Measurements from ENCODE around the gene IQSEC1.

IQSEC1 gene

DNA sequence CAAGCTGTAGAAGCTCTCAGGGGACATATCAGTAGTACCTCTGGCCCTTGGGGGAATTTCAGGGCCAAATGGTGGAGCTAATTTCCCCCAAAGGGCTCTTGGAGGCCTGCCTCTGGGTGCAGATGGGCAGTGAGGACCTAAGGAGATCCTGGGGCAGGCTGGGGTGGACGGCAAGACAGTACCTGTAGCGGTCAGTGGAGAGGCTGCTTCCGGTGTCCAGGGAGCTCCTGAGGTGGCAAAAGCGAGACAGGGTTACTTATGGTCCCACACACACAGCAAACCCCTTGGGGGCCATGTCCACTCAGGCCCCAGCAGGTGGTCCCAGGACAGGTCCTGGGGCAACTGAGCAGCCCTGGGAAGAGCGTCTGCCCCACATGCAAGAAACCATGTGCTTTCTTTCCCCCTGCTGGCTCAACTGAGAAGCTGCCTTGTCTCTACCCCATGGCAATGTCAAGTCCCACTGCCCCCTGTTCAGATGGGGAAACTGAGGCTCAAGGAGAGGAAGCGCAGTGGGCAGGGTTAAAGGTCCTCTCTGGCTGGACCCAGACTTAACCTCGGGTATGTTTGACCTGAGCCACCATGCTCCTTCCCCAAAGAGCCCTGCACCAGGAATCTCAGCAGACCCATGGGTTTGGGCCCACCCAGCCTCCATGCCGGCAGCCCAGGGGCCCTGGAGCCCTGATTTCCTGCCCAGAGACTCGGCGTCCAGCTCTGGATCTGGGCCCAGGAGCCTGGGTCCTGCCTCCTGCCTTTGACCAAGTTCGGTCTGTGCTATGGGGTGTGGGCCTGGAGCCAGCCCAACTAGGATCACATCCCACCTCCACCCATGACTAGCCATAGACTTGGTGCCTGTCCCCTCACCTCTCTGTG is 25.7 kb downstream of the IQSEC1 start:
- no peak for DNase-seq (ENCODE audit: low spot score)

DNA sequence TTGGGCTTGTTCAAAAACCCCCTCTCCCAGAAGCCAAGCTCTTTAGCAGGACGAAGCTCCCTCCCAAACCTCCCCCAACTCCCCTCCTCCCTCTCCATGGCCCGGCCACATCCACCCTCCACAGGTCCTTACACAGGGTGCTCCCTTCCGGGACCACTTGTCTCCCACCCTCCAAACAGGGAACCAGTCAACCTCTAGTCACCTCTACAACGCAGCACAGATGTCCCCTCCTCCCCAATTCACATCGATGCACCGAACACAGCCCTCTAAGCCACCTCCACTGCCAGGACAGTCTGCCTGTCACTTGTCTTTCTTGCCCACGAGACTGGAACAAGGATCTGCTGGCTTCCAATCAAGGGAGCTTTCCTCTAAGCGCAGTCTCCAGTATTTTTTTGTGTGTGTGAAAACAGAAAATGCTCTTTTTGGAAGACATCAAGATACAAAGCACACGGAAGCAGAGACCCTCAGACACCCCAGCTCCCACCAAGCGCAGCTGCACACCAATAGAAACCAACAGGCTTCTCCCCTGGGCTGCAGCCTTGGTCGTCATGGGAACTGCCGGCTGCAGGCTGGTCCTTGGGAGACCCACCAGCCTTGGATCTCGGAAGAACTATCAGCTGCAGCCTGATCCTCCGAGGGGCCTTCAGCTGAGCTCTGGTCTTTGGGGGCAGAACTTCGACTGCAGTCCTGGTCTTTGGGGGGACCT is 26.5 kb downstream of the IQSEC1 start:
- no peak for DNase-seq (ENCODE audit: low spot score)

DNA sequence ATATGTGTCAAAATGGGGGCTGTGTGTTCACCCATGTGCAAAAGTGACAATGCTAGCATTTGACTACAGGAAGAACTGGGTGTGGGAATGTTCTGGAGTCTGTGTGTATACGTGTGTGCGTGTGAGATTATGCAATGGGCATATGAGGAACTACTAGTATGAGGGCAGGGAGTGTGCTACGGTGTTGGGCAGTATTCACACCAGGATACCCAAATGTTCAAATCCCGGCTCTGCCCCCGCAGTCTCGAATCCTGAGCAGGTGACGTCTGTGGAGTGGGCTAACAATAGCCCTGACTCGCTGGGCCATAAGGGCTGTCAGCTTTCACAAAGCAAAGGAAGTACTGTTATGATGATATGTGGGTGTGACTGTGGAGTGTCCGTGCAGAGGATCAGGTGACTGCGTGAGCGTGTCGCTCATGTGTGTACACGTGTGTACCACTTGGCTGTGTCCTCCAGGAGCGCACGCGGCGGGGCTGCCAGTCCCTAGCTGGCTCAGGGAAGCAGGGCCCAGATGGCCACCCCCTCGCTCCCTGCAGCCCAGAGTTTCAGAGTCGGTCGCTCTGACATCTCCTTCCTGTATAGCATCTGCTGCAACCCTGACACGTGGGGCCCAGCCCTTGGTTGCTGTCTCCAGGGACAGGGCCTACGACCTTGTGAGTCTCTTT is 27.2 kb downstream of the IQSEC1 start:
- no peak for DNase-seq (ENCODE audit: low spot score)

DNA sequence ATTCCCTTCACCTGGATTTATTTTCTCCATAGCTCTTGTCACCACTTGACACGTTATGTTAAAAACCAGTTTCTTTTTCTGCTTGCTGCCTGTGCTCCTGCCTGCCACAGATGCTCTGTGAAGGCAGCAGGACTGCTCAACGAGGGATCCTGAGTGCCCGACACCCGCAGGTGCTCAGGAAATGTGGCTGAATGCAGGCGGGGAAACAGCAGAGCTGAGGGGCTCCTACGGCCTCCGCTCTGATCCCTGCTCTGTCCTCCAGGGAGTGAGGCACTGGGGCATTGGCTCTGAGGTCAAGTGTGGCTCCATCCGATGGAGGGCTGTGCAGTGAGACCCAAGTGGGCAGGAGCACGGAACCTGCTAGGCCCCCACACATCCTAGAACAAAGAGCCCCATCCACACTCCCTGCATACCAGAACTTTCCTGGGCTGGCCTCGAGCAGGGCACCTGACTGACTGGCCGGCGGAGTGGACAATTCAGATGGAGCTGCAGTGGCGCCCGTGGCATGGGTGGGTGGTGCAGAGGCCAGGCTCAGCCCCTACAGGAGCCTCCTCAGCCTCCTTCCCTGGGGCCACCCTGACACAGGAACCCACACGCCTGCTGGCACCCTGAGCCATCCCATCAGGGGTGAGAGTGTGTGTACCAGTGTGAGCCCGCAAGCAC is 27.9 kb downstream of the IQSEC1 start:
- DNase-seq (ENCODE audit: low spot score): no peak

DNA sequence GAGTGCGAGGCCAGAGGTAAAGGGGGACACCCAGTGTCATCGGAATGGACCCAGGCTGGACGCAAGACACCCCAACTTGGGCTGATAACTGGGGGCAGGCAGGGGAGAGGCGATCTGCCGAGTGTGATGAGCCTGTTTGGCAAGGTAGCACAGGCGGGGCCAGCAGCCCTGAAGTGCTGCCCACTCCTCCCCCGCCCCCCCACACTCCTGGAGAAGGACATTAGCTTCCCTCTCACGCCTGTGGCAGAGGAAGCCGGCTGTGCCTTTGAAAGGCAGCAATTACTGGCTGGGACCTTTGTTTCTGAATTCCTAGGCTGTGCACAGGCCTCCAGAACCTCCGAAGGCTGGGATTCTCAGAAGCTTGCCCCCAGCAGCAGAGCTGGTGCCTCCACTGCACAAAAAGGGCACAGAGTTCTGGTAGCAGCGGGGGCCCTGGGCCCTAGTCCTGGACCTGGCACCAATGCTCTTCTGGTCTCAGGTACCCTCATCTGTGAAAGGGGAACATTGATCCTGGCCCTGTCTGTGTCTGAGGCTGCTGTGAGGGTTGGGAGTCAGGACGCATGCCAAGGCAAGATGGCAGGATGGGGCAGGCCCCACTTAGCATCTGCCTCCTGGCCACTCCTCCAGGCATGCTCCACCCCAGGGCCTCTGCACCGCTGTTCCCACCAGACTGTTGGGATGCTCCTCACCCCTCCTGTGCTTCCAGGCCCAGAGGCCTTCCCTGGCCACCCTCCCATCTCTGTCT is 28.6 kb downstream of the IQSEC1 start:
- no peak for DNase-seq (ENCODE audit: low spot score)

DNA sequence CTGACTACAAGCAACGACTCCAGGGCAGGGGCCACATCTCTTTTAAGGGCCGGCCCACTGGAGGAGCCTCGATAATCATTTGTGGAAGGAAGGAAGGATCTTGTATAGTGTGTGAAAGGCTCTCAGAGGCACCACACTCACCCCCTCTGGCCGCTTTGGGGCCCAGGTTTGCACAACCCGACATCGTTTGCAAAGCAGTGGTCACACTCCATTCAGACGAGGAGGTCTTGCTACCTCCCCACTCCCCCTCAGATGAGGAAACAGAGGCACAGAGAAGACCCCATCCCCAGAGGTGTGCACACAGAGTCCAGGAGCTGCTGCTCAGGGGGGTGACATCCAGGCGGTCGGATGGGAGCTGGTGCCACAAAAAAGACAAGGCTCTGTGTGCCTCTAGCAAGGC is 29.6 kb downstream of the IQSEC1 start:
- DNase-seq (ENCODE audit: low spot score): no peak

DNA sequence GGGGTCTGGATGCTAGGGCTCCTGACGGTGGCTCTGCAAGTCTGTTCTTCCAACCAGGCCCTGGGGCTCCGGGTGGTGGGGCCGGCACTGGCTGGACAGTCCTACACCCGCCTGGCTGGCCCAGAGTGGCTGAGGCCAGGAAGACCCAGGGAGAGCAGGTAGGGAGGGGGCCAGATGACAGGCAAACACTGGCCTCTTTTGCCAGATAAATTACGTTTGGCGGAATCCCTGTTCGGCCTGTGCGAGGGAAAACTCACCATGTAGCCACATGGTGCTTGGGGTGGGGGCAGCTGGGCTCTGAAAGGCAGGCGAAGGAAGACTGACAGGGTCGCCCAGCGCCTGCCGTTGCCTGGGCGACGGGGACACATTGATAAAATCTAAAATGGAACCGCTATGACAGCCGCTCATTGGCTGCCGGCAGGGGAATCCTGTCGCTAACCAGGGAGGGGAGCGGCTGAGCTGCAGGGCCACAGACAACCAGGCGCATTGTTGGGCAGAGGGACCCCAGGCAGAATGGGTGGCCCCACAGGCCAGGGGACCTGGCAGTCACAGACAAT is 30.4 kb downstream of the IQSEC1 start:
- no peak for DNase-seq (ENCODE audit: low spot score)

DNA sequence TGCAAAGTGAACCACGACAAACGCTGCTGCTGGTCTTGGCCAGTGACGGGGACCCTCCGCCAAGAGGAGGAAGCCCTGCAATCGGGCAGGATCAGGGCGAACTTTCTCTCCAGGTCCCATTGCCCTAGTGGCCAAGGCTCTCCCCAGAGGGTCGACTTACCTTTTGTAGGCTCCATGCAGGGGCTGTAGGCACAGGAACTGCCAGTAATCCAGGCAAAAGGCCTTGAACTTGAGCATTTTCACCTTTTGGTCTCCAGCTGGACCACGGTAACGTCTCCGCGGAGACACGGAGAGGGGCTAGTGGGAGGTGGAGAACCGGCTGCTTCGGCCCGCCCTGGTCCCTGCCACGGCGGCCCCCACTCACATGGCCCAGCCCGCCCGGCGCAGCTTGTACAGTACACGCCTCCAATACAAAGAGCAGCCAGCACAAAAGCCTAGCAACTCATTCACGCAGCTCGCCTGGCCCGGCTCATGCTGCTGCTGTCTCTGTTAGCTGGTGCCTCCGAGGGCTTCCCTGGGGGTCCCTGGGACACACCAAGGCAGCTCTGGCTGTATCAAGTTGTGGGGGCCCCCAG is 31.0 kb downstream of the IQSEC1 start:
- DNase-seq (ENCODE audit: low spot score): no peak

DNA sequence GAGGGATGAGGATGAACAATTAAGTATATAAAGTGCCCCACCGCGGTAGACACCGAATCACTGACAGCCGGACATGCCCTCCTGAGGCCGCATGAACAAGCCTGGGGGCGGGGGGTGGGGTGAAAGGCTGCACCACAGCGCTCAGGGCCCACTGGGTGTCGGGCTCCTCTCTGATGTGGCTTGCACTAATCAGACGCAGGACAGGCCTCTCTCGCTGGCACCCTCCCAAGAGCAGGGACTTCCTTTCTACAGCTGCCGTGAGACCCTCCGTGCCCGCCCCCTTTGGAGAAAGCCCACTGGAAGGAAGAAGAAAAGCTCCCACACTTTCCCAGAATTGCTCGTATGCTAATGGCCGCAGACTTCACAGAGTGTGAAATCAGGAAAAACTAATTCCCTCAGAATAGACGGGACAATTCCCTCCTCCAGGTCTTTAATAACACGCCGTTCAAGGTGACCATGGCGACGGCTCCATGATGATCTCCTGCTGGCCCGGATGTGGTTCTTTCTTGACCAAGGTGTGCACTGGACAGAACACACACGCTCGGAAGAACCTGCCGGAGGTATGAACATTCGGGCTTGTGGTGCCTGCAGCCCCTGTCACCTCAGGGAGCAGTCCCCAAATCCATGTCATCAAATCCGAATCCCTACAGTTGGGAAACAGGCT is 32.0 kb downstream of the IQSEC1 start:
- DNase-seq (ENCODE audit: low spot score): no peak

DNA sequence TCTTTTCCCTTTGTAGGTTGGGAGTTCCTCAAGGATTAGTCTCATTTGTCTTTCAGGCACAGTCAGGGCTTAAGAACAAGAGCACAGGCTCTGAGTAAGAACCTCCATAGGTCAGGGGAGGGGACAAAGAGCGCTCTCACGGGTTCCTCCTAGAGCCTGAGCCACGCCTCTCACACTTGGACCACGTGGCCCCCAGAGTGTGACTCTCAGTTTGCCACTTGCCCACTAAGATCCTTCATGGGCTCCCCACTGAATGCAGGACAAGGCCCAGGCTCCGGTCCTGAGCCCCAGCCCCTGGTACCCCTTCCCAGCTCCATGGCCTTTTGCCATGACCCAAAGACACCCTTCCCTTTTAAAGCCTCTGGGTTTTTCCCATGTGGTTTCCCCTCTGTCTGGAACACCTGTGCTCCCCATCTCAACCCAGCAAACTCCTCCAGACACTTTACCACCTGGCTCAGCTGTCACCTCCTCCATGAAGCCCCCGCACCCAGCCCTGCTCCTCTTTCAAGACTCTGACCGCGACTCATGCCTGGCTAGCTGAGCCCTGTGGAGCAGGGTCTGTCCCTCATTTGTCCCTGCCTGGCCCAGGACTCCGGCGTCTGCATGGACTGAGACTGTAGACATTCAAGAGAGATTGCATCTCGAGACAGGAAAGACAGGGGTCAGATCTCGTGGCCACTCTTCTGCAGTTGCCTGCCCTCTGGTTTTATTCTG is 32.7 kb downstream of the IQSEC1 start:
- DNase-seq (ENCODE audit: low spot score): no peak

DNA sequence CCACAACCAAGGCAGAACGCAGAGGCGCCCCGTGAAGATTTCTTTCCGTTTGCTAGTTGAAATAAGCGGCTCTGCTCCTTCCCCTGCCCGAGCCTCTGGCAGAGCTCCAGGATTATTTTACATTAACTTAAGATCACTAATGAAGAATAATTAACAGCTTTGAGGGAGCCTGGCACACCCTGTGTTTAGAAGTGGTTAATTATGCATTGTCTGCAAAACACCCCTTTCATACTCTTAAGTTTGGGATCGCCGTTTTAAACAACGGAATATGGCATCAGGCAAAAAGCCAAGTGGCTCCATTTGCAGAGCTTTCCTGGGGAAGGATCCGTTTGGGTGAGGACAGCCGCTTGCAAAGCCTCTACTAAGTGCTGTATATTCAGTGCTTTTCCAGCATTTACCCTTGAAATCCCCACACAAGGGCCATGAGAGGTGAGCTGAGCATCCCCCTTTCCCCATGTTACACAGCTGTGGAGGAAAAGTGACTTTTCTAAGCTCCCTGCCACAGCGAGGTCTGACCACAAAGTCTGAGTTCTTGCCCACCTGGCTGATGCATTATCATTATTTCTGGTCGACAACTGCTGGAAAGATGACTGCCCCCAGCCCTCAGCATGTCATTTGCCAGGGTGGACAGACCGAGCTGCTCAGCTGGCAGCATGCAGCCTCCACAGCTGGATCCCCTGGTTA is 33.9 kb downstream of the IQSEC1 start:
- DNase-seq (ENCODE audit: low spot score): no peak

DNA sequence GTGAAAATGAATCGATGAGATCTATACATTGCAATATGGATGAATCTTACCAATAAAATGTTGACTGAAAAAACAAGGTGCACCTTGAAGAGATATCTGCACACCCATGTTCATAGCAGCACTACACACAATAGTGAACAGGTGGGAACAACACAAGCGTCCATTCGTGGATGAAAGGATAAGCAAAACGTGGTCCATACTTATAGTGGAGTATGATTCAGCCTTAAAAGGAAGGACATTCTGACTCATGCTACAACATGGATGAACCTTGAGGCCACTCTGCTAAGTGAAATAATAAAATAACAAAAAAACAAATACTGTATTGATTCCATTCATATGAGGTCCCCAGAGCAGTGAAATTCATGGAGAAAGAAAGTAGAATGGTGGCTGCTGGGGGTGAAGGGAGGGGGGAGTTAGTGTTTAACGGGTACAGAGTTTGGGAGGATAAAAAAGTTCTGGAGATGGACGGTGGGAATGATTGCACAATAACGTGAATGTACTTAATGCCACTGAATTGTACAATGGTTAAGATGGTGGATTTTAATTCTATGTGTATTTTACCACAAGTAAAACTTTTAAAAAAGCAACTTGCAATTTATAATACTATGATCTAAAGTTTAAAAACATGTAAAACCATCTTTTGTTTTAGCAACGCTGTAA is 35.6 kb downstream of the IQSEC1 start:
- no peak for DNase-seq (ENCODE audit: low spot score)

DNA sequence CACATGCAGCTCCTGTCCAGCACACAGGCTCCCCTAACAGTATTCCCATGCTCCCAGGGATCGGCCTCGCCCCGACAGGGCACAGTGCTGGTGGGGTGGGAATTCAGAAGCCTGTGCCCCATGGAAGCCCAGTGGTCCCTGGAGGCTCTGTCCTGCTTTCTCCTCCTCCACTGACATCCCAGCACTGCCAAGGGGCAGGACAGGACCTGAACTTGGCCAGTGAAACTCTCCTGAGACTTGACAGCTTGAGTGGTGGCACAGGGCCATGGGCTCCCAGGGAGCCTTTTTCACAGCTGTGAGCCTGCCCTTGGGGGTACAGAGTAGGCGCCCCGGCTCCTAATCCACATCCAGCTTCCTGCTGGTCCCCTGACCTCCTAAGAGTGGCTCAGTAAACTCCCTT is 38.4 kb downstream of the IQSEC1 start:
- no peak for DNase-seq (ENCODE audit: low spot score)

DNA sequence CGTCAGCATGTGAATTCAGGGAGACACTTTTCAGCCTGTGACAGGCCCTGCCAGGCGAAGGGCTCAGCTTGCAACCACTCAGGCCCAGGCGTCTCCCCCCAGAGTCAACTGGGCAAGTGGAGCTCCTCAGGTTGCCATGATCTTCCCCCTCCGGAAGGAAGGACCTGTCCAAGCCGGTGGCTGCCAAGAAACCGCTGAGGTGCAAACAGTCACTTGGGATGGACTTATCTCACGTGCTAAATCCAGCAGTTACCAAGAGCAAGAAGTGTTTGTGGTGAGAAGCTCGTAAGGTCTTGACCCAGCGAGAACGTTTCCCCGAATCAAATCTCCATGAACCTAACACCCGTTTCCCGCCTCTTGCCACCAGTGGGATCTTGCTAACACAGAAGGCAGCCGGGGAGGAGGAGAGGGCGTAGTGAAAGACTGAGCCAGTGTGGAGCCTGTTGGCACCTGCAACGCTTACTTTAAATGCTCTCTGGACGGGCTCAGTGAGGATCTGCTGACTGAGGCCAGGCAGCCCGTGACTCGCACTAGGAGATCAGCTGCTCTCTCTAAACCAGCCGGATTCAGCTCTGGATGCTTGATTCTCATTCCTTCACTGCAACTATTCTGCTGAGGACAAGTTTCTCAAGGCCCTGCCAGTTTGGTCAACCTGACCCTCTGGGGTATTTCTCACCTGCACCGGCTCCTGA is 39.0 kb downstream of the IQSEC1 start:
- DNase-seq (ENCODE audit: low spot score): no peak

DNA sequence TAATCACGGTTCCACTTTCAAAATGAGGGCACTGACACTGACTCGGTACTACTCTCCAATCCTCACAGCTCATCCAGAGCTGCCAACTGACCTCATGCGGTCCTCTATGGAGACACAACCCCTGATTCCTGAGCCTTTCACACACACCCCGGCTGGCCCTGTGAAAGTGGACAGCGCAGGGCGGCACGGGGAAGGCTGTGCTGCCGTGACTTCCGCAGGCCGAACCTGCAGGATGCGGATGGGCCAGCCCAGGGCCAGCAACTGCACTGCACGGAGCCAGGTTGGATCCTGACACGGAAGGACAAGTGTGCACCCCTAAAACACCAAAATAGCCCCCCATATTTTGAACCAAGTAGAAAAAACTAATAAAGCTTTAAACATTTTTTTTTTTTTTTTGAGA is 41.0 kb downstream of the IQSEC1 start:
- no peak for DNase-seq (ENCODE audit: low spot score)

DNA sequence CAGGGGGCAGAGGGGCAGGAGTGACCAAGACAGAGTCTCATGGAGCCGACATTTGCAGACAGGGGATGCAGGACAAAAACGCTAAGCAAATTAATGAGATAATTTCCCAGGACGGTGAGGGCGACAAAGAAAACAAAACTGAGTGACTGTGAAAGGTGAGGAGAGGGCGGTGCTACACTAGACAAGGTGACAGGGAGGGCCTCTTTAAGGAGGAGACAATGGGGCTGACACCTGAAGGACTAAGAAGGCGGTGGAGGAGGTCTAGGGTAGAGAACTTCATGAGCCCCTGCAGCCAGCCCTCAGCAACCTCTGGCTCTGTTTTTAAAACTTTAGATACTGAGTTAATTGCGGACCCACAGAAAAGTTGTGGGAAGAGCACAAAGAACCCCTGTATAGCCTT is 41.6 kb downstream of the IQSEC1 start:
- DNase-seq (ENCODE audit: low spot score): no peak

DNA sequence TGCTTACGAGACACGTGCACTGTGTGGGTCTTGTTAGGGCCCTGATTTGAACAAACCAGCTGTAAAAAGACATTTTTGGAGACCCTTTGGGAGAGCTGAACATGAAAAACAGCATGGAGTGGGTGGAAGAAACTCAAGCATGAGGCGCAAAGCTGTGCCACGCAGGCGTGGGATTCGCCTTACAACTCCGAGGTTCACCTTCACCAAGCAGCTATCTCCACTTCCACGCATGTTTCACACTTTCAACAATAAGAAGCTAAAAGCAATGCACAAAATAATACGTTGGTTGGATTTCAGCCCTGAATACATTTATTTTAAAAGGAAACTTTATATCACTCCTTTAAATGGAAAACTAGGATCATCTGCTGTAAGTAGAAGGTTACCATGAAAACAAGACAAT is 42.5 kb downstream of the IQSEC1 start:
- no peak for DNase-seq (ENCODE audit: low spot score)

Measured in AG08396 (cell line).